Mammary microvascular endothelial cell (primary cell): ENCODE results near the gene OTC. TPM values are rescaled to one million over a fixed set of nuclear protein-coding genes. Genes with fewer than 3 reads are reported as not detected.

Experiments
- total RNA-seq: library from RNA; depleted of rRNA; stranded (reverse); fragments of >200 nt; gene quantifications from 2 replicates; pipeline ENCODE4 v1.2.3, GENCODE V29; 2015

Gene OTC
- not detected in 2 replicates for total RNA-seq

GRCh38 chrX:38352362-38352761 is at the start of gene OTC:
Gene OTC, plus strand, starts transcription at chrX:38352604. Its CDS starts 93 bp downstream, at chrX:38352697.

DNA sequence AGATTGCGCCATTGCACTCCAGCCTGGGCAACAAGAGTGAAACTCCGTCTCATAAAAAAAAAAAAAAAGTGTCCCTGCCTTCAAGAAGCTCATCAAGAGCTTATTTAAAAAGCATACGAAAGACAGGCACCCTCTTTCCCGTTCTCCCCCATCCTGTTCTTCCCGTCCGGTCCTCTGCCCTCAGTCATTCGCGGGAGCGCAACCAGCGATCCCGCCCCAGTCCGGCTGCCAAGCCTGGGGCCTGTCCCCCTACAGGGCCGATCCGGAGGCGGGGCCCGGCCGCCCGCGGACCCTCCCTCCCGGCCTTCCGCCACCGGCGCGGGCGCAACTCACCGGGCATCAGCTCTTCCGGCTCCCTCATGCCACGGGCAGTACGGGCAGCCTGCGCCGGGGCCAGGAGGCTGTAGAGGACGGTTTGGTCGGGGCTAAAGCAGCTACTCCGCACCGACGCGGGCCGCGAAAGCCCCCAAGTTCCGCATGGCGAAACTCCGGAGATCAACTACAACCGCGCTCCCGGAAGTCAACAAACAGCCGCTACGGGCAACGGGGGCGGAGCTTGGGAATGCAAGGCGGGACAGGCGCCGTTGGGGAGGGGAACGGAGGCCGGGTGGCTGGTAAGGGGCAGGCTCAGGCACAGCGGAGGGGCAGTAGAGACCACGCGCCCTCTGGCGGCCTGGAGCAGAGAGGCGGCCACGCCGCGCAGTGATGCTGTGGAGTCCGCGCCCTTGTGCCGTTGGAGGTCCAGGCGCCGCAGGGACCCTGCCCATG is 25.2 kb upstream of the OTC start, which contains the start of gene RPGR:
Gene RPGR, minus strand, starts transcription at position 503 of the 768 bp plus-strand sequence. Its CDS starts 142 bp downstream, at position 361.

Other genes with a start within 250 kb of the OTC start
- gene SRPX, start 131.7 kb upstream of the OTC start, total RNA-seq: 164 and 174 TPM in 2 replicates
- 11.9 and 13.5 TPM in 2 replicates for gene RPGR, start 25.1 kb upstream of the OTC start, total RNA-seq
- 2.2 and 2.7 TPM in 2 replicates for gene TSPAN7, start 208.9 kb downstream of the OTC start, total RNA-seq